Dendritic cell treated with granulocyte-macrophage colony-stimulating factor and Interleukin-4, amounts not matched to agents 40 ng/mL and 50 ng/mL, for 4 days (primary cell): ENCODE measurements around the gene DDX5.
A peak's percentile ranks its signal among the peaks of the same experiment; 100 is the strongest.

Experiments used
- H3K27ac Mint-ChIP-seq: one replicate; pipeline ENCODE4 v1.8.0; 2022; ENCODE audit warnings: mild to moderate bottlenecking, mixed read lengths
- H3K27me3 Mint-ChIP-seq: one replicate; pipeline ENCODE4 v1.8.0; 2022; ENCODE audit warnings: mild to moderate bottlenecking, mixed read lengths
- H3K36me3 Mint-ChIP-seq: one replicate; pipeline ENCODE4 v1.8.0; 2022; ENCODE audit warnings: low read depth, mixed read lengths
- H3K4me1 Mint-ChIP-seq: one replicate; pipeline ENCODE4 v1.8.0; 2022; ENCODE audit warnings: low read depth, mixed read lengths
- H3K4me3 Mint-ChIP-seq: one replicate; pipeline ENCODE4 v1.8.0; 2022; ENCODE audit warnings: mild to moderate bottlenecking, moderate library complexity, mixed read lengths
- H3K9me3 Mint-ChIP-seq: one replicate; pipeline ENCODE4 v1.8.0; 2022; ENCODE audit warnings: mixed read lengths
- intact Hi-C: fragments of 100-400 bp; cut with micrococcal nuclease; formaldehyde crosslinking; loops from one replicate; pipeline ENCODE4 v1.15.0; 2022

The DDX5 gene

GRCh38 chr17:64506201-64506575 lies at the start of gene DDX5:
Gene DDX5, minus strand, starts transcription at chr17:64506289. Its CDS starts 170 bp downstream, at chr17:64506119.
- peaks cover 88% of the 10 kb centered on the region for H3K36me3 Mint-ChIP-seq
- peaks cover 46% of the 10 kb centered on the region for H3K4me1 Mint-ChIP-seq
- peak within 1 kb of the TSS; percentile 100 for H3K27ac Mint-ChIP-seq
- no peaks in the 10 kb centered on the region for H3K9me3 Mint-ChIP-seq
- H3K27me3 Mint-ChIP-seq: no peaks in the 10 kb centered on the region
- peak within 1 kb of the TSS; percentile 100 for H3K4me3 Mint-ChIP-seq
- intact Hi-C loops: no loop called here

DNA sequence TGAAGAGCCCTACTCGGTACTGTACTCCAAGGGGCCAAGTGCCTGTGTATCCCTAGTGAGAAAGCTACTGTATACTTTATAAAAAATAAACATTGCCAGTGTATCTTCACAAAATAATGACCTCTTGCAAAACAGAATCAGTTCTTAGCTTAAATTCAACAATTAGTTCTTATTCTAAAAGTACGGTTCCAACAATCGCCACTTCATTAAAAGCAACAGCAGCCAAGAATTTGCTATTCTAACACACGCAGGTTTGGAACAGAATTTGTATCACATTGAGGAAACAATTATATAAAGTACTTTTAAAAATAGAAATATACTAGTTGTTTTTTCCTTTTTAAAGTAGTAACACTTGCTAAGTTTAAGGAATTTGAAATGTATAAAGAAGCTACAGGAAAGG lies 49.2 kb upstream of the DDX5 start:
- intact Hi-C loops: loop anchor here (10.0 kb wide), 1 partner anchor 90 kb away; no protein-coding TSS in a partner anchor
- Mint-ChIP-seq H3K27me3 (no peaks in the 10 kb centered on the region), H3K9me3 (no peaks in the 10 kb centered on the region), H3K27ac (no peak overlapping the region), H3K4me1 (peaks cover 6% of the 10 kb centered on the region), H3K4me3 (no peak overlapping the region), H3K36me3 (peaks cover 85% of the 10 kb centered on the region)

DNA sequence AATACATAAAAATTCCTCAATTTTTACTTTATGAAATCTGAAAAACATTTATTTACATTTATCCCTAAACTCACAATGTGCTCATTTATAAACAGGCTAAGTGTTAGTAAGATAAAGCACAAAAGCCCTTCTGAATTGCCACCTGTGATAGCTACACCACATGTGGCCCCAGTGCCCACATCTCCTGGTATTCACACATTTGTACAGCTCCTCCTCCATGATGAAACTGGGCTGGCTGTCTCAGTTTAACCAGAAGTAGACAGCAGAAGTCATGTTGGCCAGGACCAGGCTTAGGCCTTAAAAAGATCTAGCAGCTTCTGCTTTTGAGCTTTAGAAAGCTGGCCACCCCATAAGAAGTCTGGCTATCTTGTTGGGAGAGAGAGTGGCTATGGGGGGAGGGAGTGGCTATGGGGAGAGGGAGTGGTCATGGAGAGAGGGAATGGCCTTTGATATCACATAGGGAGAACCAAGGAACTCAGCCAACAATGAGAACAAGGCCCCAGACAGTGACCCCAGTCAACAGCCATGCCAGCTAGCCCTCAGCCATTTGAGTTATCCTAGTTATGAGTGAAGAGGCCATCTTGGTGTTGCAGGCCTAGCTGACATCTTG lies 48.0 kb upstream of the DDX5 start:
- H3K27ac Mint-ChIP-seq: peak overlapping the region; percentile 46
- no peaks in the 10 kb centered on the region for H3K27me3 Mint-ChIP-seq
- H3K4me3 Mint-ChIP-seq: no peak overlapping the region
- no peaks in the 10 kb centered on the region for H3K9me3 Mint-ChIP-seq
- intact Hi-C loops: loop anchor here (10.0 kb wide), 1 partner anchor 91 kb away; no protein-coding TSS in a partner anchor
- H3K4me1 Mint-ChIP-seq: peaks cover 6% of the 10 kb centered on the region
- peaks cover 86% of the 10 kb centered on the region for H3K36me3 Mint-ChIP-seq

GRCh38 chr17:64551461-64551860 lies 45.4 kb upstream of the DDX5 start:
- no peak overlapping the region for H3K4me3 Mint-ChIP-seq
- H3K9me3 Mint-ChIP-seq: no peaks in the 10 kb centered on the region
- H3K27ac Mint-ChIP-seq: no peak overlapping the region
- peaks cover 6% of the 10 kb centered on the region for H3K4me1 Mint-ChIP-seq
- intact Hi-C loops: loop anchor here (10.0 kb wide), 1 partner anchor 93 kb away; no protein-coding TSS in a partner anchor
- H3K36me3 Mint-ChIP-seq: peaks cover 85% of the 10 kb centered on the region
- no peaks in the 10 kb centered on the region for H3K27me3 Mint-ChIP-seq

- peaks cover 76% of the 10 kb centered on the region for H3K36me3 Mint-ChIP-seq
- intact Hi-C loops: no loop called here
- no peak overlapping the region for H3K27ac Mint-ChIP-seq
These were observed 41.2 kb upstream of the DDX5 start for GRCh38 chr17:64547319-64547718.

GRCh38 chr17:64546716-64547115 lies 40.6 kb upstream of the DDX5 start:
- H3K9me3 Mint-ChIP-seq: no peaks in the 10 kb centered on the region
- H3K27ac Mint-ChIP-seq: no peak overlapping the region
- H3K36me3 Mint-ChIP-seq: peaks cover 76% of the 10 kb centered on the region
- no peak overlapping the region for H3K4me3 Mint-ChIP-seq
- no peaks in the 10 kb centered on the region for H3K27me3 Mint-ChIP-seq
- H3K4me1 Mint-ChIP-seq: no peaks in the 10 kb centered on the region
- intact Hi-C loops: no loop called here

More at GRCh38 chr17:64547319-64547718, 41.2 kb upstream of the DDX5 start:
- Mint-ChIP-seq H3K9me3 (no peaks in the 10 kb centered on the region), H3K4me3 (no peak overlapping the region), H3K27me3 (no peaks in the 10 kb centered on the region), H3K4me1 (no peaks in the 10 kb centered on the region)

GRCh38 chr17:64544742-64545141 lies 38.7 kb upstream of the DDX5 start:
- no peaks in the 10 kb centered on the region for H3K4me1 Mint-ChIP-seq
- H3K36me3 Mint-ChIP-seq: peaks cover 66% of the 10 kb centered on the region
- H3K4me3 Mint-ChIP-seq: no peak overlapping the region
- no peaks in the 10 kb centered on the region for H3K9me3 Mint-ChIP-seq
- H3K27ac Mint-ChIP-seq: no peak overlapping the region
- no peaks in the 10 kb centered on the region for H3K27me3 Mint-ChIP-seq
- intact Hi-C loops: no loop called here

GRCh38 chr17:64540118-64540776 lies 34.2 kb upstream of the DDX5 start:
- Mint-ChIP-seq H3K36me3 (peaks cover 76% of the 10 kb centered on the region), H3K9me3 (no peaks in the 10 kb centered on the region), H3K4me3 (no peak overlapping the region), H3K27ac (no peak overlapping the region), H3K4me1 (no peaks in the 10 kb centered on the region), H3K27me3 (no peaks in the 10 kb centered on the region)
- intact Hi-C loops: no loop called here

- no peak overlapping the region for H3K4me3 Mint-ChIP-seq
- no peak overlapping the region for H3K27ac Mint-ChIP-seq
- peaks cover 82% of the 10 kb centered on the region for H3K36me3 Mint-ChIP-seq
- no peaks in the 10 kb centered on the region for H3K27me3 Mint-ChIP-seq
- no peaks in the 10 kb centered on the region for H3K4me1 Mint-ChIP-seq
- no peaks in the 10 kb centered on the region for H3K9me3 Mint-ChIP-seq
- intact Hi-C loops: no loop called here
These were observed 32.5 kb upstream of the DDX5 start for GRCh38 chr17:64538508-64539130.

DNA sequence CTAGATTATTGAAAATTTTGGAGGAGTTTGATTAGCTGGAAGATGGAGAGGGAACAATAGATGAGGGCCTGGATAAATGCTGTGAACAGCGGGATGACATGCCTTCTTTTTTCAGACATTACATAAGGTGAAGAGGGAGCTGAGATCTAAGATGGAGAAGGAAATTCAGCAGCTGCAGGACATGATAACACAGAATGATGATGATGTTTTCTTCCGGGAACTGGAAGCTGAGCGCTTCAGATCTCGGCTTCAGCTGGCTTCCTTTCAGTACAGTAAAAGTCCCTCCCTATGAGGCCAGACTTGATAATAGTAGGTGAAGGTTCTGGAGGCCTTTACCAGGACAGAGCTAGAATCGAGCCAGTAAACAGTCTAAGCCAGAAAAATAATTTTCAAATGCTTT lies 31.4 kb upstream of the DDX5 start:
- no peak overlapping the region for H3K27ac Mint-ChIP-seq
- no peak overlapping the region for H3K4me3 Mint-ChIP-seq
- H3K9me3 Mint-ChIP-seq: no peaks in the 10 kb centered on the region
- H3K4me1 Mint-ChIP-seq: no peaks in the 10 kb centered on the region
- no peaks in the 10 kb centered on the region for H3K27me3 Mint-ChIP-seq
- intact Hi-C loops: no loop called here
- H3K36me3 Mint-ChIP-seq: peaks cover 87% of the 10 kb centered on the region

DNA sequence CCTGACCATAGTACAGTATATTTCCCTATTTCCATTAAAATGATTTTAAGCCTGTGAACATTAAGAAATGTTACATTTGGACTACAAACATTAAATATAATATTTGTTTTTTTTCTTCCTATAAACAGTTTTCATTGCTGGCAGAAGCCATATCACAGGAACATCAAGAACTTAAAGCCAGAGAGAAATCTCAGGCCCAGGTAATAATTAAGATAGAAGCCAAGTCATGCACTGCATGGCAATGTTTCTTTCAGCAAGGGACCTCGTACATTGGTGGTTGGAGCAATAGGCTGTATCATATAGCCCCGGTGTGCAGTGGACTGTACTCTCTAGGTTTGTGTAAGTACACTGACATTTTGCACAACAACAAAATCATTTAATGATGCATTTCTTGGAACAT lies 30.8 kb upstream of the DDX5 start:
- H3K27ac Mint-ChIP-seq: no peak overlapping the region
- H3K4me3 Mint-ChIP-seq: no peak overlapping the region
- H3K9me3 Mint-ChIP-seq: no peaks in the 10 kb centered on the region
- H3K36me3 Mint-ChIP-seq: peaks cover 87% of the 10 kb centered on the region
- intact Hi-C loops: no loop called here
- no peaks in the 10 kb centered on the region for H3K27me3 Mint-ChIP-seq
- no peaks in the 10 kb centered on the region for H3K4me1 Mint-ChIP-seq

DNA sequence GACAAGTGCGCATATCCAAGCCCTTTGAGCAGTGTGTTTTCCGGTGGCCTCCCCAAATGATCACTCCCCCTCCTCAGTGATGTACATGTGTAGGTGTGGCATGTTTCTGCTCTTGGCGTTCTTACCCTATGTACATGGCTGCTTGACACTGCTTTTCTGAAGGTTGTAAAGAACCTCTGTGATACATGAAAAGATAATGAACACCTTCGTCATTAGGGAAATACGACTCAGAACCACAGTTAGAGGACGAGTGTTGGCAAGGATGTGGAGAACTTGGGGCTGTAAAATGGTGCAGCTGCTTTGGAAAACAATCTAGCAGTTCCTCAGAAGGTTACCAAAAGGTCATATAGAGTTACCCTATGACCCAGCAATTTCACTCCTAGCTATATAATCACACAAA lies 29.3 kb upstream of the DDX5 start:
- intact Hi-C loops: no loop called here
- Mint-ChIP-seq H3K9me3 (no peaks in the 10 kb centered on the region), H3K4me1 (no peaks in the 10 kb centered on the region), H3K27ac (no peak overlapping the region), H3K27me3 (no peaks in the 10 kb centered on the region), H3K4me3 (no peak overlapping the region), H3K36me3 (peaks cover 97% of the 10 kb centered on the region)

- no peak overlapping the region for H3K27ac Mint-ChIP-seq
These were observed 28.1 kb upstream of the DDX5 start for GRCh38 chr17:64534187-64534586.

GRCh38 chr17:64533784-64534183 lies 27.7 kb upstream of the DDX5 start:
- Mint-ChIP-seq H3K4me3 (no peak overlapping the region), H3K27me3 (no peaks in the 10 kb centered on the region), H3K9me3 (no peaks in the 10 kb centered on the region), H3K27ac (no peak overlapping the region), H3K4me1 (no peaks in the 10 kb centered on the region), H3K36me3 (peaks cover 97% of the 10 kb centered on the region)
- intact Hi-C loops: no loop called here

More at GRCh38 chr17:64534187-64534586, 28.1 kb upstream of the DDX5 start:
- H3K4me3 Mint-ChIP-seq: no peak overlapping the region
- H3K27me3 Mint-ChIP-seq: no peaks in the 10 kb centered on the region
- intact Hi-C loops: no loop called here
- no peaks in the 10 kb centered on the region for H3K9me3 Mint-ChIP-seq
- peaks cover 97% of the 10 kb centered on the region for H3K36me3 Mint-ChIP-seq
- no peaks in the 10 kb centered on the region for H3K4me1 Mint-ChIP-seq
